Pancreas (tissue), 10 donors: ENCODE measurements around the gene MACROD2. TPM values are rescaled to one million over a fixed set of nuclear protein-coding genes. Genes with fewer than 3 reads are reported as not detected.

Experiments used
- ATAC-seq, 4 donors: fragments of 200-7000 bp; cut with Tn5 transposase; one replicate each; pipeline versions ENCODE4 v1.8.0 to v1.9.1; 2020; ENCODE audit warnings: mild to moderate bottlenecking in 4 of 4, moderate library complexity in 4 of 4
- DNase-seq, 6 donors: peaks; one replicate each; pipeline ENCODE4 v3.0.0-alpha.2; 2020
- FAIRE-seq: peaks from 2 replicates; lab custom pipeline; 2012; peaks lifted over from hg19 to GRCh38; lab: Jason Lieb, UNC
- H3K27ac ChIP-seq, 4 donors: fragments of 200-600 bp; sonication (generic); 1 replicate in 3 of 4; 2 replicates in 1 of 4; pipeline versions ENCODE4 v1.5.0 to v1.8.0; 2020
- H3K27me3 ChIP-seq, 4 donors: fragments of 200-600 bp; one replicate each; pipeline ENCODE4 v1.8.0; 2021
- H3K36me3 ChIP-seq, 3 donors: fragments of 200-600 bp; sonication (generic) in 1 of 3; one replicate each; pipeline versions ENCODE4 v1.5.0 to v1.8.0; 2020 to 2021
- H3K4me1 ChIP-seq, 3 donors: fragments of 200-600 bp; one replicate each; pipeline ENCODE4 v1.8.0; 2021
- H3K4me3 ChIP-seq, 4 donors: fragments of 200-600 bp; sonication (generic) in 2 of 4; one replicate each; pipeline versions ENCODE4 v1.5.0 to v1.8.0; 2020 to 2021
- H3K9me3 ChIP-seq, 4 donors: fragments of 200-600 bp; one replicate each; pipeline ENCODE4 v1.8.0; 2021
- WGBS, 2 donors: extraction: QIAGEN DNeasy Blood & Tissue Kit; methylation state at CpG; one replicate each; pipeline ENCODE4 v1.1.7; 2013; 5-methylcytosine and 5-hydroxymethylcytosine counted together
- intact Hi-C, 3 donors: fragments of 100-400 bp; cut with DNase I; formaldehyde crosslinking; loops; one replicate each; pipeline versions ENCODE4 v1.11.1 to v1.14.2; 2022
- polyA plus RNA-seq, 2 donors: library from polyadenylated mRNA; stranded (reverse); fragments of 200-250 nt; gene quantifications; one replicate each; pipeline ENCODE4 v1.2.3, GENCODE V29; 2013
- total RNA-seq, 6 donors: library from RNA; stranded (reverse); fragmentation: NEBNext Ultra II Directional in 4 of 6; extraction: Animal tissue kit (Norgen Biotek cat#: 25700) in 4 of 6; gene quantifications; one replicate each; pipeline versions ENCODE4 v1.2.1 to v1.2.4, GENCODE V29; 2021 to 2023
- TF ChIP-seq, protein P1 (sequence below), 4 donors: fragments of 200-600 bp; sonication (generic) in 3 of 4; IDR thresholded peaks; one replicate each; pipeline versions ENCODE4 v1.5.0 to v1.8.0; 2021; ENCODE audit warnings: antibody characterized with exemption in 4 of 4
- donor health status: healthy with polysubstance abuse.
- donor health status: DM: no; HTN: no; CAD: no; lungs with moderate emphysema.
- donor health status: DM: no; HTN: no; CAD: no.
- donor health status: control.
- donor health status: control.
- donor health status: Bipolar disorder and iron deficiency.
- donor health status: DM: yes; HTN: yes; CAD: no.
- donor health status: DM: no; HTN: no; CAD: no.
- donor health status: DM: no; HTN: no; CAD: no.
- donor health status: DM: yes; HTN: yes; CAD: no.

MACROD2 gene
- total and polyA plus RNA-seq, 8 donors, result 1.7 to 4.9 (median 2.7) TPM

DNA sequence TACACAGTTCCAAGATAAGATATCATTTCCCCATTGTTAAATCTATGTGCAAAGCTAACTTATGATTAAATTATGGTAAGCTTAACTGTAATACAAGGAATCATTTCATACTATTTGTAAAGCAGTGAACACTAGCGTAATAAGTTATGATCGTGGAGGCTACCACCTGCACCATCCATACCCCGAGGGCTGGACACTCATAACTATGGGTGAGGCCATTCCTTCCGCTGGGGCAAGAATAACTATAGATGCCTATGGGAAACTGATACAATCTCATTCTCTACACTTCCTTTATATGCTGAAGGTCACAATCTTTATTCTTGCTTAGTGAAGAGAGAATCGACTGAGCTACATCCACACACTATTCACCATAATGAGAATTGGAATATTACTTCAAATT is 1258.1 kb downstream of the MACROD2 start:
- 90 to 92% methylated on average over 5 of the region's 5 CpGs for whole genome bisulfite sequencing, 2 donors
- no peaks in the 10 kb centered on the region for H3K9me3 ChIP-seq
- TF ChIP-seq, protein P1, sequence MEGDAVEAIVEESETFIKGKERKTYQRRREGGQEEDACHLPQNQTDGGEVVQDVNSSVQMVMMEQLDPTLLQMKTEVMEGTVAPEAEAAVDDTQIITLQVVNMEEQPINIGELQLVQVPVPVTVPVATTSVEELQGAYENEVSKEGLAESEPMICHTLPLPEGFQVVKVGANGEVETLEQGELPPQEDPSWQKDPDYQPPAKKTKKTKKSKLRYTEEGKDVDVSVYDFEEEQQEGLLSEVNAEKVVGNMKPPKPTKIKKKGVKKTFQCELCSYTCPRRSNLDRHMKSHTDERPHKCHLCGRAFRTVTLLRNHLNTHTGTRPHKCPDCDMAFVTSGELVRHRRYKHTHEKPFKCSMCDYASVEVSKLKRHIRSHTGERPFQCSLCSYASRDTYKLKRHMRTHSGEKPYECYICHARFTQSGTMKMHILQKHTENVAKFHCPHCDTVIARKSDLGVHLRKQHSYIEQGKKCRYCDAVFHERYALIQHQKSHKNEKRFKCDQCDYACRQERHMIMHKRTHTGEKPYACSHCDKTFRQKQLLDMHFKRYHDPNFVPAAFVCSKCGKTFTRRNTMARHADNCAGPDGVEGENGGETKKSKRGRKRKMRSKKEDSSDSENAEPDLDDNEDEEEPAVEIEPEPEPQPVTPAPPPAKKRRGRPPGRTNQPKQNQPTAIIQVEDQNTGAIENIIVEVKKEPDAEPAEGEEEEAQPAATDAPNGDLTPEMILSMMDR (IDR thresholded peaks at IDR 0.05), result no peak
- no peaks in the 10 kb centered on the region for H3K36me3 ChIP-seq
- no peak overlapping the region for H3K27ac ChIP-seq
- no peak for FAIRE-seq
- no peak for ATAC-seq
- H3K4me3 ChIP-seq, result no peak overlapping the region
- no peaks in the 10 kb centered on the region for H3K27me3 ChIP-seq
- intact Hi-C loops, result no loop called here
- no peak for DNase-seq
- H3K4me1 ChIP-seq, result no peaks in the 10 kb centered on the region

DNA sequence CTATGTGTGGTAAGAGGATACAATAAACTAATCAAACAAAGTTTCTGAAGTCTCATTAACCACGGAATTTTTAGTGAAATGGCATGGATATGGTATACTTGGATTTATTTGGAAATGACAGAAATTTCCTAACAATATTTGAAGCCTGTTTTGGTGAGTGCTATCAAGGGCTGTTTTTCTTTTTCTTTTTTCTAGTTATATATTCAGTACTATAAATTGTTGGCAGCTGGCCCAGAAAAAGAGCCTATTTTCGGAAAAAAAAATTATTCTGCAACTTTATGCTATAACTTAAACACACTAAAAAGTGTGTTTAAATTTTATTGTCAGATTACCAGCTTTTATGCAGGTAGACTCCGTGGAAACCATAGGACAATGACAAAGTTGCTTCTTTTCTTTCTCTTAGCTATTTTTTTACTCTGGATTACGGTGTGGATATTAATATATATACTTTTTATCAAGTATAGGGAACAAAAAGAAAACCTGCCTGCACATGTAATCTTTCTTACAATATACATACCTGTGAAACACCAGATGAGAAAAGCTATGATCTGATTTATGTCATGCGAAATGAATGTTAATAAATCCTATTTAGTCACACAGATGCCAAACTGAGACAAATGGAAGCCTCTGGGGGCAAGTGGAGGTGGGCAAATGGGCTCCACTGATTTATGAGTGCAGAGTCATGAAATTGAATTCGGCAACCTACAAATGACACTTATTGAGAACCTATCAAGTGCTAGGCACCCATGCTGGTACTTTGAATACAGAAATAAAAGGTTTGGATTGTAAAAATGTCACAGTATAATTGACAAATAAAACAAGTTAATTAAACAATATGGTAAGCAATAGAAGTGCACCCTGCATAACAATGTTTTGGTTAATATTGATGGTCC is 1261.6 kb downstream of the MACROD2 start:
- ATAC-seq (no peak), DNase-seq (no peak), FAIRE-seq (no peak)
- no peaks in the 10 kb centered on the region for H3K9me3 ChIP-seq
- H3K27me3 ChIP-seq, result no peaks in the 10 kb centered on the region
- H3K4me3 ChIP-seq, result no peak overlapping the region
- TF ChIP-seq, protein P1 (IDR thresholded peaks at IDR 0.05), result no peak
- WGBS, 2 donors, result 67 to 75% methylated on average over 6 of the region's 6 CpGs
- H3K4me1 ChIP-seq, result no peaks in the 10 kb centered on the region
- H3K36me3 ChIP-seq, result no peaks in the 10 kb centered on the region
- no peak overlapping the region for H3K27ac ChIP-seq
- intact Hi-C loops, result no loop called here

- H3K4me3 ChIP-seq, result no peak overlapping the region
- TF ChIP-seq, protein P1 (IDR thresholded peaks at IDR 0.05), result no peak
- intact Hi-C loops, result no loop called here
- no peaks in the 10 kb centered on the region for H3K4me1 ChIP-seq
- ATAC-seq, result no peak
- H3K27me3 ChIP-seq, result no peaks in the 10 kb centered on the region
- FAIRE-seq, result no peak
- no peaks in the 10 kb centered on the region for H3K36me3 ChIP-seq
- no peak for DNase-seq
- no peaks in the 10 kb centered on the region for H3K9me3 ChIP-seq
- 79 to 85% methylated on average over 1 of the region's 1 CpG for WGBS, 2 donors
- no peak overlapping the region for H3K27ac ChIP-seq
These were observed 1262.2 kb downstream of the MACROD2 start for GRCh38 chr20:15257569-15257870.

DNA sequence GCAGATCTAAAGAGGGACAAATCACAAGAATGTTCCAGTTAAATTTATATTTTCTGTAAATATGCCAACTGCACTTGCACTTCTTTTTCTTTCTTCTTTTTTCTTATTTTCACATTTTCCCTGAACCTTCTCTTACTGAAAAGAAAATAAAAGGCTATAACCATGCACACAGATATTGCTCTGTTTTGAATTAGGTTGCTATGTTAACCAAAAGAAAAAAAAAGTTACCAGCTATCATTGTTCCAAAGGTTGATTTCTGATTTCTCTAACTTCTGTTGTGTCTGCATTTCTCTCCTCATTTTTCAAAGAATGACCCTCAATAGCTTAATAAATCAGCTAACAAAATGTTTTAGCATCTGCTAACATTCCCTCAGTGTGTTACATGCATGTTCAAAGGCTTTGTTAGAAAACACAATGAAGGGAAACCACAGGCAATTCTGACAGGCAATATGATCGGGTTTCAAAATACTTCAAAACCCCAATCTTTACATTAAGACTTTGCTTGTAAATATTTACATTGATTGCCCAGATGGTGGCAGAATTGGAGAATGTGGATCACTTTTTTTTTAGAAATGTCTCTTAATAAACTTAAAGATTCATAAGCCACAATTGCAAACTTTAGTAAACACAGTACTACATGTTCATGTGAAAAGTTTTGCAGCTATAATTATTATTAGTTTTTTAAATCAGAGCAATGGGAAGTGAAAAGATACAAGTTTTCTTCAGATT is 1270.4 kb downstream of the MACROD2 start:
- H3K9me3 ChIP-seq, result no peaks in the 10 kb centered on the region
- no peak for FAIRE-seq
- ATAC-seq, result no peak
- intact Hi-C loops, result no loop called here
- H3K36me3 ChIP-seq, result no peaks in the 10 kb centered on the region
- H3K27ac ChIP-seq, result no peak overlapping the region
- no peak for DNase-seq
- H3K4me3 ChIP-seq, result no peak overlapping the region
- TF ChIP-seq, protein P1 (IDR thresholded peaks at IDR 0.05), result no peak
- 58 to 64% methylated on average over 1 of the region's 1 CpG for WGBS, 2 donors
- H3K27me3 ChIP-seq, result no peaks in the 10 kb centered on the region
- no peaks in the 10 kb centered on the region for H3K4me1 ChIP-seq

DNA sequence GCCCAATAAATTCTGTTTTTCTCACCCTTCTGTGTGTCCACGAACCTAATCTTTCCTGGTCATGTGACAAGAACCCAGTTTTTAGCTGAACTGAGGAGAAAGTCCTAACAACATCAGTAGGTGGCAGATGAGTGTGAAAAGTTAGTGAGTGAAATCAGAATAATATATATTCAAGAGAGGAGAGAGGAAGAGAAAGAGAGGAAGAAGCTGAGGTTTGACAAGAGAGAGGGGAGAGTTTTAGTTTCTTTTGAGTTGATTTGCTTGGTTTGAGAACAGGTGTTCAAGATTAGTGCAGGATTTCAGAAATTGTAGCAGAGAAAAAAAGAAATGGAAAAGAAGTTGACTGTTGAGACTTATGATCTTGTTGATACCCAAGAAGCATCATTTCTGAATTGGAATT is 1272.6 kb downstream of the MACROD2 start:
- no peak for FAIRE-seq
- H3K4me1 ChIP-seq, result no peaks in the 10 kb centered on the region
- H3K9me3 ChIP-seq, result no peaks in the 10 kb centered on the region
- TF ChIP-seq, protein P1 (IDR thresholded peaks at IDR 0.05), result no peak
- intact Hi-C loops, result no loop called here
- 43% methylated on average over 1 of the region's 1 CpG for WGBS, 2 donors
- no peak for ATAC-seq
- no peak overlapping the region for H3K27ac ChIP-seq
- no peak overlapping the region for H3K4me3 ChIP-seq
- no peaks in the 10 kb centered on the region for H3K36me3 ChIP-seq
- no peak for DNase-seq
- H3K27me3 ChIP-seq, result no peaks in the 10 kb centered on the region
